Prostate gland (tissue), 2 donors: Measurements from ENCODE around the gene TTC23.

Source experiments
- CTCF ChIP-seq, 4 experiments: fragments of 200-600 bp in 2 of 4; fragments of 450-650 bp in 2 of 4; sonication (generic) in 2 of 4; IDR thresholded peaks; 1 replicate in 3 of 4; 2 replicates in 1 of 4; pipeline ENCODE4 v1.5.1; 2016 to 2019; ENCODE audit warnings: antibody characterized with exemption in 4 of 4, mild to moderate bottlenecking in 2 of 4, moderate library complexity in 2 of 4
- POLR2A ChIP-seq: fragments of 450-650 bp; IDR thresholded peaks from one replicate; pipeline ENCODE4 v1.6.1; 2016; ENCODE audit warnings: antibody characterized with exemption, mild to moderate bottlenecking

GRCh38 chr15:99282586-99282985, 33.2 kb upstream of the TTC23 start:
- TF ChIP-seq POLR2A, result no peak
- no peak for TF ChIP-seq CTCF (IDR thresholded peaks at IDR 0.05)
